NCI-H1417 treated with DMSO at 0.1 percent for 48 hours (cell line): ENCODE data around the gene PRKCE.
A peak's percentile ranks its signal among the peaks of the same experiment; 100 is the strongest.
"Not testable (repeated sequence)": the region's sequence is repeated elsewhere in the genome, so short reads cannot be mapped to it uniquely, and the experiment has no call there.

Source experiments
- DNase-seq: peaks from one replicate; lab custom pipeline; 2025; lab: John Stamatoyannopoulos, UW

PRKCE gene

DNA sequence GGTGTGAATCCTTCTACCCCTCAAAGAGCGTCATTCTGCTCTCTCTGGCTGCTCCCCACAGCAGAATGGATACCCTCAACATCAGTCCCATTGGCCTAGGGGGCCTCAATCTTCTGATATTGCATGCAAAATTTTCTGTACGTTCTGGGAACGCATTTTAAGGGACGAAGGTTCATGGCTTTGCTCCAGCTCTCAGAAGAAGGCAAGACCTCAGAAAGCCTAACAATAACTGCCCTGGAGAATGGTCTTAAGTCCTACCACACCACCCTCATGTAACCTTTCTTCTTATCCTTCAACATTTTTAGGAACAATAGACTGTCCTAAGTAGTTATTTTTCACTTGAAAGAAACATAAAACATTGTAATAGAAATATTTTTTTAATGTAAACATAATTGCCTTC lies 212.6 kb downstream of the PRKCE start:
- no peak for DNase-seq

DNA sequence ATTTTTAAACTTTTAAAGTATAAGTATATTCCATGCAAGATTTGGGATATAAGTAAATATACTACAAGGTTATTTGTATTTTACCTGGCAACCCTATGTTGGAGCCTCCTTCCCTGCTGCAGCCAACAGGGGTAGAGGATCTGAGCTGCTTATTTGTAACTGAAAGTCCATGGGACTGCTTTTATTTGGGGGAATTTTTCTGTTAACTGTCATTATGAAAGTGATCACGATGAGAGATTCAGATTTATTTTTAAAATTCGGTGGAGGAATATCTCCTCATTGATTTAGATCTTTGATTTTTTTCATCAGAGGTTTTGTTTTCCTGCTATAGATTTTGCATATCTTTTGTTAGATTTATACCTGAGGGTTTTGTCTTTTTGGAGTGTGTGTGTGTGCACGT lies 215.9 kb downstream of the PRKCE start:
- DNase-seq: no peak

DNA sequence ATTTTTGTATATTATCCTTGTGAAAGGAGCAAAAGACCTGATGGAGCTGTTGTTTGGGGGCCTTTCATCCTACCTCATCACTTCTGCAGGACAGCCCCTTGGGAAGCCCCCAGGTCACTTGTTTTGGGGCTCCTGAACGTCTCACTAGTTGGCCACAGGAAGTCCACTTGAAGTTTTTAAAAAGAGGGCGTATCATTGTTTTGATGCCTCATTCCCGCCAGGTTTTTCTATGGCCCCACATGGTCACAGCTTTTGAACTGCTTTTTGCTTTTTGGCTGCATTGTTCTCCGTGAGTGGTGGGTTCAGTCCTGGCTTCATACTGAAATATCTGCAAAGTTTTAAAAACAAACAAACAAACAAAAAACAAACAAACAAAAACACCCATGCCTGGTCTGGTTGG lies 216.3 kb downstream of the PRKCE start:
- no peak for DNase-seq

DNA sequence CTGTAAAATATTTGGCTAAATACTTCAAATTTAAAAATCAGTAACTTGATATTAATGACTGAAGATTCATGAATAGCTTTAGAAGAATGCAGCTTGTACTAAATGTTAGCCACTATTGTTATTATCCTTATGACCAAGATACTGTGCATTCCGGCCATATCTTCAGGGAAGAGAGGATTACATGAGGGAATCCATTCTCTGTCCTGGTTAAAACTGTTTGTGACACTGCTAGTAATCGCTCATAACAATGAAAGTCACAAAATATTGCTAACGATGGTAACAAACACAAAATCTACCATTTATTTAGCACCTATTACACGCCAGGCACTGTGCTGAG lies 217.7 kb downstream of the PRKCE start:
- DNase-seq: no peak

DNA sequence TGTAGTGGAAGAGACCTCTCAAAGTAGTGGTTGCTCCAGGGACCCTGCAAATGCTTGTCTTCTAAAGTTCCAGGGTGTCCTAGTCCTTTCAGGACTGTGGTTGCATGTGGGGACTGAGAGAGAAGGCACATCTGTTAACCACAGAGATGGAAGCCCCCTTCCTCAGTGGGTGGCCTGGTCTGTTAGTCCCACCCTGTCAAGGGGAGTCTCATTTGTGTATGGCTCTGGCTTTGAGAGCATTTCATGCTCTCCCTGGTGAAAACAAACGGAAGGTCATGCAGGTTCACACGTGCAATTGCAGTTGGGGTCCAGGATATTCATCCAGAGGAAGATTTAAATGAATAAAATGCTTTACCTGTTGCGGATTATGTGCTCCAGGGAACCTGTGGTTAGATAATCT lies 219.6 kb downstream of the PRKCE start:
- no peak for DNase-seq

DNA sequence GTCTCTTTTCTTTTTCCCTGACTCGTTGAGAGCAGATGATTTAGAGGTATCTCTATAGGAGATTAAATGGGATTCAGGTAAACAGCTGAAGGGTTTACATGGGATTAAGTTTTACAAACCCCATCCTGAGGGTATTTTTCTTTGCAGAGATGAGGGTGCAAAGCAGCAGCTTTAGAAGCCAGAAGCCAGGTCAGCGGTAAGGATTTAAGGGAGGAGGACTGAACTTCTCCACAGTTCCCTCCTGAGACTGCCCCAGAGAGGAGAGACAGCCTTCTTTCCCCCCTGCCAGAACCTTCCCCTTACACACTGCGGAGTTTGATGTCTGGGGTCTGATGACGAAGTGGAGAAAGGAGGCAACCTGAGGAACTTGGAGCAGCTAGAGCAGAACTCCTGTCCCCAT lies 220.1 kb downstream of the PRKCE start:
- no peak for DNase-seq

DNA sequence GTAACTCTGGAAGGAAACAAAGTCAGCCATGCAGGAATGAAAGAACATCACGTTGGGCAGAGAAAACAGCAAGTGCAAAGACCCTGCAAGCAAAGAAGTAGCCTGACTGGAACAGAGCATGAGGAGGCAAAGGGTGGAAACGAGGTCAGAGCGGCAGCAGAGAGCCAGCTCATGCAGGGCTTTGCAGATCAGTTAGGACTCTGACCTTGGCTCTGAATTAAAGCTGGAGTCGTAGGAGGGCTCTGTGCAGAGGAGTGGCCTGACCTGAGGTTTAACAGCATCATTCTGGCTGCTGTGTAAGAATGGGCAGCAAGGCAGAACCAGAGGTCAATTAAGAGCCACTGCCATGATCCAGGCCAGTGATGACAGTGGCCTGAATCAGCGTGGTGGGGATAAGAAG lies 220.7 kb downstream of the PRKCE start:
- no peak for DNase-seq

DNA sequence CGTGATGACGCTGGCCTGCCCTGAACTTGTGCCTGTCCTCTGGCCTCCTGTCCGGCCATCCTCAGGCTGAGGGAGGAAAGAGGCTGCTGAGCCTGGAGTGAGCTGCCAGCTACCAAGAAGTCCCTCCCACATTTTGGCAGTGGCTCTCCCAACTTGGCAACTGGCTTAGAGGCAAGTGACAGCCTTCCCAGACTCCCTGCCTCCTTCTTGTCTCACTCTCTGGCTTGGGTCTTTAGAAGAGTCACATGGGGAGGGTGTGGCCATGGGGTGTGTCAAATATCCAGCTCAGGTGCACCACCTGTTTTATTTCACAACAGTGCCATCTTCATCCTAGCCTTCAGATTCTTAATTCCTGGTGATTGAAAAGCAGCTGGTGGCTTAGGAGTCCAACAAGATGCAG lies 222.9 kb downstream of the PRKCE start:
- no peak for DNase-seq

DNA sequence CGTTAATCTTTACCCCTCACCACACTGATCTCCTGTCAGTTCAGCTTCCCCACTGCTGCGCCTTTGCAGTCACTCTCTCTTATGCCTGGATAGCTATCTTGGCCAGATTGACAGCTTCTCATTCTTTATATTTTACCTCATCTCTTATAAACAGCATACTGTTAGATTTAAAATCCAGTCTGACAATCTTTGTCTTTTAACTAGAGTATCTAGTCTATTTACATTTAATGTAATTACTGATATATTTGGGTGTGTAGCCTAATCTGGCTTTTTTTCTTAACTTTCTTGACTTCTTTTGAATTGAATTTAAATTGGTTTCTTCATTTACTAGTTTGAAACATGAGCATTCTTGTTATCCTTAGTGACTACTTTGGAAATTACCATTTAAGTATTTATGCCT lies 225.1 kb downstream of the PRKCE start:
- DNase-seq: no peak

DNA sequence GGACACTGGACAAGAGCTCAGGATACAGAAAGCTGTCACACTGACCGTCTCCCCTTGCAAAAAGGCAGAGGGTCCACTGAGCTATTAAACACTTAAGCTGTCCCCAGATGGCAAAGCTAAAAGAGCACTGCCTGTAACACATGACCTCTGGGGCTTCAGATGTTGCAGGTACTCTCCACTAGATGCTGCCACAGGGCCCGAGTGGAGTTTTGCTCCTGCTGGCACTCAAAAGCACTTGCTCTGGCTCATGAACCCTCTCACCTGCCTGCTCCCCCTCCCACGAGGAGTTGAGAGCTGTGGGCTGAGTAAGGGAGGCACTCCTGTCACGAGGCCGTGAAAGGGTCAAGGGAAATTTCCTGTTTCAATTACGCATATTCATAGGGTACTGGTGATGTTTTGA lies 227.9 kb downstream of the PRKCE start:
- DNase-seq: no peak

DNA sequence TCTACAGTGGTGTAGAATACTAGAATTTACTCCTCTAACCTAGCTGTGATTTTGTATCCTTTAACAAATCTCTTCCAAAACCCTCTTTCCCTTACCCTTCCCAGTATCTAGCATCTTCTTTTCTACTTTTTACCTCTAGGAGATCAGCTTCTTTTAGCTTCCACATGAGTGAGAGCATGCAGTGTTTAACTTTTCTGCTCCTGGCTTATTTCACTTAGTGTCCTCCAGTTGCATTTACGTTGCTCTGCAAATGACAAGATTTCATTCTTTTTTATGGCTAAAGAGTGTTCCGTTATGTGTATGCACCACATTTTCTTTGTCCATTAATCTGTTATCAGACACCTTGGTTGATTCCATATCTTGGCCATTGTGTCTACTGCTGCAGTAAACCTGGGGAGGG lies 228.5 kb downstream of the PRKCE start:
- no peak for DNase-seq

DNA sequence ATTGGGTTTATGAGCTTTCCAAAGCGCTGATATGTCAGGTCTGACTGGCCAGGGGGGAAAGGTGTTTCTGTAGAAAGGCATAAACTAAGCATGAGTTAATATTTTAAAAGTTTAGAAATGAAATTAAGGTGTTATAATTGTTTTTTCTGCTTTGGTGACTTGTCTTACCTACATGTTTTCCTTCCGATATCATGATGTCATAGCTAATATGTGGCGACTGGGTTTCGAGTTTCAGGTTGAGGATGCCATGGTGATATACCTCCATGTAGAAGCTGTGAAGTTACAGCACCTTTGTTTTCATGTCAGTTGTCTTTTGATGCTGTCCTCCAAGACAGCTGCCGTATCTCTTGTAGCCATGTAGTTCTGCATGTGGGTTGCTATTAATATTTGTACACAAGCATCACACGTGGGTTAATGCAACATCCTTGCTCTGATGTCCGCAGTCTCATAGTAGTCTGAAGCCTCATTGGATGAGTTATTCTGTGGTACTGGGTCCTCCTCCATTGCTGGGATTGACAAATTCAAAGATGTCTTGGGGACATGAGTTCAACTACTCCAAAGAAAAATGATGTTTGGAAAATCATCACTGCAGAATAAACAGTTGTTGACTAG lies 230.6 kb downstream of the PRKCE start:
- DNase-seq: no peak

DNA sequence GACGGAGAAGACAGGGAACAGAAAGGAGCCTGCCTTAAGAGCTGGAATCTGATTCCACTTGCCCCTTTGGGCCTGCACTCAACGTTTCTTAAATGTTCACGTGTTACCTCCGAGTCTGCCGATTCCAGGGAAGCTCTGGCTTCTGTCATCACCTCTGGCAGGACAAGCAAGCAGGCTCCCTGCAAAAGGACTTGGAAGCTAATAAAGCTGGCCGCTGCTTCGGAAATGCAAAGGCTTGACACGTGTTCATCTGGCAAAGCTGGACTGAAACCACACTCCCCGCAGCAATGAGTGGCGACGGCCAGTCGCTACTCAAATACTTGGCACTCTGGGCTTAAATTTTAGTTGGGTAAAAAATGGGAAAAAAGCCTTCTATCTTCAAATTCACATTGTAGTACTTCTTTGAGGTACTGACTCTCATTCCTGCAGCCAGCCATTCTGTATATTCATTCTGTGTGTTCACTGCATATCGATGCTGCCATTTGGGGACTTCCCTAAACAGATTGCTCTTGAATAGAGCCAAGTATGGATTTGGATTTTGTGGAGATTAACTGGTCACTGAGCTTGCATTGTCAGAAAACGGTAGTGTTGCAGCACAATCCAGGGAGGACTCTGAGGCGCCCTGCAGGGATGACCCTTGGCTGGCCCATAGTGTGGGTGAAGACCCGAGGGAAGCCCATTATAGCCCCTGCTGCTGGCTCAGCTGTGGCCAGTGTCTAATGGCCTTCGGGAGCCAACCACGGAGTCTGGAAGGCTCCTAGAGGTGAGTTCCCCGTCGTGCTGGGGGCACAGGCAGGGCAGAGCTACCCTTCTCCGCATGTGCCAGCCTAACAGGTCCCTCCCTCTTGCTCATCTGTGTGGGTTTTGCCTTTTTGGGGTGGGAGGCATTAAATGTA lies 231.5 kb downstream of the PRKCE start:
- no peak for DNase-seq

DNA sequence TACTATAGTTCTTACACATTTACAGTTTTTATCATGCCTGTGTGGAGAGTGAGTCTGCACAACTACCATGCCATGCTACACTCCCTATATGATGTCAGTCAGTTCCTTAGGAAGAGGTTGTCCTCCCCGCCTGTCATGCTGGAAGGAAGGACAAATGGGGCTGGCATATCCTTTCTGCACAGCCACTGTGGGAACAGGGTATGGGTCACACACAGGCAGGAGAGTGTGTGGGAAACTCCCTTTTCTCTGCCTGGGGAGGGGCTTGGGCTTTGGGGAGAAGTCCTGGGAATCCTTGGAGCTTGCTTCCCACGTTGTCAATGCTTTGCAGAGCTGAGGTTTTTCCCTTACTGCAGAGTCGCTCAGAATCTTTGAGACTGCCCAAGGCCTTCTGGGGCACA lies 232.1 kb downstream of the PRKCE start:
- DNase-seq: no peak

DNA sequence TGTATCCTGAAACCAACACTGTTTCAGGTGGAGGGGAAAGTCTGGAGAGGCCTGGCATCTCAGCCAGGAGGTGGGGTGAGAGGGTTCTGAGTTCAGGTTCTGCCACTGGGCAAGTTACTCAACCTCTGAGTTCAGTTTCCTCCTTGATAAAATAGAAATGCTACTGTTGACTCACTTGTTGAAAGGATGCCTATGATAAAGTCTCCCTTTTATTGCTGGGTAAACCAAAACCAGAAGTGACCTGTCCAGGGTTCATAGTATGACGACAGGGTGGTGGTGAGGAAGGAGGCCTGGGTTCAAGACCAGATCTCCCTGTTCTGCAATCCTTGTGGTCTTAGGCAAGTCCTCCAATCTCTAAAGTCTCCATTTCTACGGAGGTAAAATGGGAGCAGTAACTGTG lies 232.7 kb downstream of the PRKCE start:
- DNase-seq: no peak

DNA sequence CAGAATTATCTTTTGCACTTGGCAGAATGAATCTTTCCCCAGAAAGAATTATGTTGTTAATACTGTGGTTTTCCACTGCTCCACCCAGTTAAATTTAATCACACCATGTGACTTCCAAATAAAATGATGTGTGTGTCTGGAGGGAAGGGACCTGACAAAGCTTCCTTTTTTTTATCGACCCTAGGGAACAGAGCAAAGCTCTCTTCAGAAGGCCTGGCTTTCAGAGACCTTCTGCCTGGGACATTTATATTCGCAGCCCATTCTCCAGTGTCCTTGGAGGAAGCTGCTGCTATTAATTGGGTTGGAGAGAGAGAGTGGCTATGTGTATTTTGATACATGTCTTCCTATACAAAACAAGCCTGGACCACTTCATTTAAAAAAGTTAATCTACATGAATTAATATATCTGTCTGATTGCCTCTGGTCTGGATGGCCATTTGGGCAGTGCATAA lies 233.7 kb downstream of the PRKCE start:
- no peak for DNase-seq

DNA sequence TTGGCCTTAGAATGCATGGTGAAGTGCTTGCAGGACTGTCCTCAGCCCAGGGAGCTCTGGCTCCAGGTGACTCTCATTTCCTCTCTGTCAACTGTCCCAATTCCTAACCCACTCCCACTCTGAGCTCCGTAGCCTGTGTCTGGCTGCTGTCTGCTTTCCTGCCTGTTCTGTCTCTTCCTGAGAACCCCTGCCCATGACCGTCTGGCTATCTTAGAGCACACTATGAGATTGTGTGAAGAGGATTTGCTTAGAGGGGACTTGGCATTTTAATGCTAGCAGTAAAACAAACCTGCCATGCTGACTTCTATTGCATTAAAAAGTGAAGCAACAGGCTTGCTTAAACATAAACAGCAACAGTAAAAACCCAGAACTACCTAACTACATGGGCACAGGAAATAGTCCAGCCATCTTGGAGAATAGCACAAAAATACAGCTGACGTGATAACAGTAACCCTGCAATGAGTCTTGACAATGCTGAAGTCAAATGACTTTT lies 234.7 kb downstream of the PRKCE start:
- DNase-seq: no peak

DNA sequence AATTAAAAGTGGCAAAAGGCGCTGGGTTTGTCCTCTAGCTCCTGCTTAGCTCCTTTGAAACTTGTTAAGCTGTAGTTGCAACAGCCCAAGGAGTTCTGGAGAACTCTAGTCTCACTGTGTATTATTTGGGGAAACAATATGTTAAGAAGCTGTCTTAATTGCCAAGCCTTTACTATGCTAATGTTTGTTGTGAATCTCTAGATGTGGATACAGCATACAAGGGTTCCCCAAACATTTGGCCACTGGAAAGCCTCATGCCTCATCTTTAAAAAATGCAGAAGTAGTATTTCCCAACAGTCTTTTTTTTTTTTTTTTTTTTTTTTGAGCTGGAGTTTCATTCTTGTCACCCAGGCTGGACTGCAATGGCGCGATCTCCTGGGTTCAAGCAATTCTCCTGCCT lies 236.7 kb downstream of the PRKCE start:
- no peak for DNase-seq

DNA sequence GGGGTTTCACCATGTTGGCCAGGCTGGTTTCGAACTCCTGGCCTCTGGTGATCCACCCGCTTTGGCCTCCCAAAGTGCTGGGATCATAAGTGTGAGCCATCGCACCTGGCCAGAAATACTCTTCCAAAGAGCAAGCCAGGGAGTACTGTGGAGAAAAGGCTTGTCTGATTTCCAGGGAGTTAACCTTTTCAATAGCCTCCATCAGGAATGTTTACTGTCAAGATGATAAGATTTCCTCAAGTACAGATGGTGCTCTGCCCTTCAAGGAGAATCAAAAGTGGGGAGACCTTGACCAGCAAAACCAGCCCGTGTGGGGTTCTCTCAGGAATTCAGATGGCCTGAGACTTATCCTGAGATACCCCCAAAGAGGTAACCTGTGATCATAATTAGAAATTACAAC lies 237.2 kb downstream of the PRKCE start:
- no peak for DNase-seq

DNA sequence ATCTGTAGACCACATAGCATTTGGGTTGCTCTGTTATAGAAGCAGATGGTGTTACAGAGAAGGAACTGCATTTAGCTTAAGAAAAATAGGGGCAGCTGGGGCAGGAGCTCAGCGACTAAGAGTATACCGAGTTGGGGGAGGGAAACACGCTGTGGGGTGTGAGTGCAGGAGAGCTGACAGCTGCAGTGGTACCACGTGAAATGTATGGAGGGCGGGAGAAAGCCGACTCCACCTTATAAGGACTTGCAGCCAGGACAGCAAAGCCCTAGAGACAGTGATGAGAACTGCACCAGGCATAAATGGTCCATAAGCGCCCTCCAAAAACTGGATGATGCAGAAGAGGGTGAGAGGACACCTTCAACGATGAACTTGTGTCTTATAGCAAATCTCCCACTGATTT lies 237.6 kb downstream of the PRKCE start:
- peak; percentile 55 for DNase-seq

DNA sequence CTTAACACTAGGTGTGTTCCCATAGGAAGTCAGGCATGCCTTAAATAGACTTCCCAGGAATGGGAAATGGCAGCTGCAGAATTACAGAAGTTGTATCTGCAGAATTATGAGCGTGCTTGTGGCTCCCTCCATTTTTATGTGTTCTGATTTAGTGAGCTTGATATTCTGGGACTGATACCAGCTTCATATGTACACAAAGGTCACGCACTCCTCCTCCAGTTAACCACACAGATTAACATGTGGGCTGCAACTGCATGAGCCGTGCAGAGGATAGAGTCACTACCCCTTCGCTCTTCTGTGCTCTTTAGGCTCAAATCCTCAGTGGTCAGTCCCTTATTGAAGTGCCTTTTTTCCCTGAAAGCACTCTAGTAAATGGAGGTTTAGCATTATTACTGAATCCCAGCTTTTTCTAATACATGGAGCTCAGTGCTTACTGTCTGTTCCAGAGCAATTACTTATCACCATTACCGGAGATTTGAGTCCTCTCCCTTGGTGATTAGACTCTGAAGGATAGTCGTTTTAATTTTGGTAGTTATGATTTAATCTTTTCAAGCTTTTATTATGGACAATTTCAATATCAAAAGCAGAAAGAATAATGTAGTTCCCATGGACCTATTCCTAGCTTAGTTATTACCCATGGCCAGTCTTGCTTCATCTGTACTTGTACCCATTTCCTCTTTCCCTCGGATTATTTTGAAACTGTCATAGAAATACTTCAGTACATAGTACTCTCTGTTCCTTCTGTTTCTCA lies 238.3 kb downstream of the PRKCE start:
- DNase-seq: no peak

DNA sequence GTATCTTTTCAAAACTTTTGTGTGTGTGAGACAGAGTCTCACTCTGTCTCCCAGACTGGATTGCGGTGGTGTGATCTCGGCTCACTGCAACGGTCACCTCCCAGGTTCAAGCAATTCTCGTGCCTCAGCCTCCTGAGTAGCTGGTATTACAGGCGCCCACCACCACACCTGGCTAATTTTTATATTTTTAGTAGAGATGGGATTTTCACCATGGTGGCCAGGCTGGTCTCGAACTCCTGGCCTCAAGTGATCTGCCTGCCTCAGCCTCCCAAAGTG lies 238.8 kb downstream of the PRKCE start:
- DNase-seq: not testable (repeated sequence)

DNA sequence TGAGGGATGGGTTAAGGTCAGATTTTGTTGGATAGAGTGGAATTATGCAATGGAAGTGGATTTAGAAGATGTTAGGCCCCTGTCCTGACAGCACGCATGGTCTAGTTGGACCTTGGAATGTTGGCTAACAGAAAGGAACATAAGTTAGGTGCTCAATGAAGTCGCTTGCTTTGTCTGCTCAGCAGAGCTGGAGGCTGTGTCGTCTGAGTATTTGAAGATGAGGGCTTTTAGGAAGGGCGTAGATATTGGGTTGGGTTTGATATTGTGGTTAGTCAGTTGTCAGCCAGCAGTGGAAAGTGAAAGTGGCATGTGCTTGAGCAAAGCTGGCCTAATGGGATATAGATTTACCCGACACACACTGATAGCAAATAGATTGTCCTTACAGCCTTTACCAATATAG lies 239.3 kb downstream of the PRKCE start:
- DNase-seq: no peak
